ENCODE measurements around the gene HILPDA.
"Not testable (repeated sequence)": the region's sequence is repeated elsewhere in the genome, so short reads cannot be mapped to it uniquely, and the experiment has no call there.

- TF ChIP-seq POLR2AphosphoS5 (IDR thresholded peaks at IDR 0.05; ENCODE audit: low read depth, low read length); TAF1 (IDR thresholded peaks at IDR 0.05; ENCODE audit: low read depth, low read length); POLR2A (IDR thresholded peaks at IDR 0.05; ENCODE audit: low read depth, low read length); SPI1 (IDR thresholded peaks at IDR 0.05; ENCODE audit: low read depth, low read length); POU2F2 (IDR thresholded peaks at IDR 0.05; ENCODE audit: low read depth, low read length); PAX5 (IDR thresholded peaks at IDR 0.05; ENCODE audit: insufficient read depth, low read length, severe bottlenecking): not testable (repeated sequence)
These were observed 49.7 kb downstream of the HILPDA start for GRCh38 chr7:128505416-128505815.

Measured in GM12891 (cell line).